ENCODE results near the gene SIK3.

The SIK3 gene

DNA sequence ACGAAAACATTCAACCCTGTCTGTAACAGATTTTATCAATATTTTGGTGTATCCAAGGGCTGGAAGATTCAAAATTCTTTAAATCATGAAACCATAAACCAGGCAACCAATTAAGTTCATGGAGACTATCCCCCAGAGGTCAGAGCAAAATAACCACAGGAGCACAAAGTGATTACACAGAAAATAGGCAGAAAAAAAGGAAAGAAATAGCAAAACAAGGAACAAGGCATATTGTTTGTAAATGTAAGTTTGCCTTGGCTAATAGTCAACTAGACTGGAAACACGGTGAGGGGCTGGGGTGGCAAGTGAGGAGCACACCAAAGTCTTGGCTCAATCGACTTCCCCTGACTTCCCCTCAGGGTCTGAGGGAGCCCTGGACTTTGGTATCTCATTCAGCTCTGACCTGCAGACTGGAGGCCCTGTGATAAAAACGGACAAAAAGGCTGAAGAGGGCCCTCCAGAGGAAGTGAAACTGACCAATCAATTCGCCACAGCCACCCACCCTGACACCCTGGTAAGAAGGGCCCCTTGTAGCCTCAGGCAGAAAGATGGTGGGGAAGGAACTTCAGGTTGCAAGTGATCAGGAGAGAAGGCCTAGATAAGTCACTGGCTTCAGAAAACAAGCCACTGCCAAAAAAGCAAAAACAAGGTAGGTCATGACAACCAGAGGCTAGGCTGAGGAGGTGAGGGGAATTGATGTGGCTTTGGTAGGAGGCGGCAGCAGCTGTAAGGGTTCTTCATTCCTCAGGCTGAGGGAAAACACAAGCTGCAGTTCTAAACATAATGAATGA, 1.8 kb downstream of the SIK3 start:
- TF ChIP-seq SIN3A (IDR thresholded peaks at IDR 0.05; ENCODE audit: borderline replicate concordance, insufficient read depth, low read length) (no peak), FOXP2 (optimal IDR thresholded peaks at IDR 0.05; ENCODE audit: borderline replicate concordance, extremely low read depth, extremely low read length, insufficient read depth) (no peak), TAF1 (IDR thresholded peaks at IDR 0.05; ENCODE audit: borderline replicate concordance, insufficient read depth, low read length) (0 out of 2 replicates have a peak, but pooled peaks have one; percentile 14), POLR2AphosphoS5 (IDR thresholded peaks at IDR 0.05; ENCODE audit: low read depth, low read length) (no peak)
- TF ChIP-seq, protein P1, sequence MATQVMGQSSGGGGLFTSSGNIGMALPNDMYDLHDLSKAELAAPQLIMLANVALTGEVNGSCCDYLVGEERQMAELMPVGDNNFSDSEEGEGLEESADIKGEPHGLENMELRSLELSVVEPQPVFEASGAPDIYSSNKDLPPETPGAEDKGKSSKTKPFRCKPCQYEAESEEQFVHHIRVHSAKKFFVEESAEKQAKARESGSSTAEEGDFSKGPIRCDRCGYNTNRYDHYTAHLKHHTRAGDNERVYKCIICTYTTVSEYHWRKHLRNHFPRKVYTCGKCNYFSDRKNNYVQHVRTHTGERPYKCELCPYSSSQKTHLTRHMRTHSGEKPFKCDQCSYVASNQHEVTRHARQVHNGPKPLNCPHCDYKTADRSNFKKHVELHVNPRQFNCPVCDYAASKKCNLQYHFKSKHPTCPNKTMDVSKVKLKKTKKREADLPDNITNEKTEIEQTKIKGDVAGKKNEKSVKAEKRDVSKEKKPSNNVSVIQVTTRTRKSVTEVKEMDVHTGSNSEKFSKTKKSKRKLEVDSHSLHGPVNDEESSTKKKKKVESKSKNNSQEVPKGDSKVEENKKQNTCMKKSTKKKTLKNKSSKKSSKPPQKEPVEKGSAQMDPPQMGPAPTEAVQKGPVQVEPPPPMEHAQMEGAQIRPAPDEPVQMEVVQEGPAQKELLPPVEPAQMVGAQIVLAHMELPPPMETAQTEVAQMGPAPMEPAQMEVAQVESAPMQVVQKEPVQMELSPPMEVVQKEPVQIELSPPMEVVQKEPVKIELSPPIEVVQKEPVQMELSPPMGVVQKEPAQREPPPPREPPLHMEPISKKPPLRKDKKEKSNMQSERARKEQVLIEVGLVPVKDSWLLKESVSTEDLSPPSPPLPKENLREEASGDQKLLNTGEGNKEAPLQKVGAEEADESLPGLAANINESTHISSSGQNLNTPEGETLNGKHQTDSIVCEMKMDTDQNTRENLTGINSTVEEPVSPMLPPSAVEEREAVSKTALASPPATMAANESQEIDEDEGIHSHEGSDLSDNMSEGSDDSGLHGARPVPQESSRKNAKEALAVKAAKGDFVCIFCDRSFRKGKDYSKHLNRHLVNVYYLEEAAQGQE (IDR thresholded peaks at IDR 0.05; ENCODE audit: insufficient read depth in 1 of 2, low read depth in 2 of 2, low read length in 2 of 2) = no peak

DNA sequence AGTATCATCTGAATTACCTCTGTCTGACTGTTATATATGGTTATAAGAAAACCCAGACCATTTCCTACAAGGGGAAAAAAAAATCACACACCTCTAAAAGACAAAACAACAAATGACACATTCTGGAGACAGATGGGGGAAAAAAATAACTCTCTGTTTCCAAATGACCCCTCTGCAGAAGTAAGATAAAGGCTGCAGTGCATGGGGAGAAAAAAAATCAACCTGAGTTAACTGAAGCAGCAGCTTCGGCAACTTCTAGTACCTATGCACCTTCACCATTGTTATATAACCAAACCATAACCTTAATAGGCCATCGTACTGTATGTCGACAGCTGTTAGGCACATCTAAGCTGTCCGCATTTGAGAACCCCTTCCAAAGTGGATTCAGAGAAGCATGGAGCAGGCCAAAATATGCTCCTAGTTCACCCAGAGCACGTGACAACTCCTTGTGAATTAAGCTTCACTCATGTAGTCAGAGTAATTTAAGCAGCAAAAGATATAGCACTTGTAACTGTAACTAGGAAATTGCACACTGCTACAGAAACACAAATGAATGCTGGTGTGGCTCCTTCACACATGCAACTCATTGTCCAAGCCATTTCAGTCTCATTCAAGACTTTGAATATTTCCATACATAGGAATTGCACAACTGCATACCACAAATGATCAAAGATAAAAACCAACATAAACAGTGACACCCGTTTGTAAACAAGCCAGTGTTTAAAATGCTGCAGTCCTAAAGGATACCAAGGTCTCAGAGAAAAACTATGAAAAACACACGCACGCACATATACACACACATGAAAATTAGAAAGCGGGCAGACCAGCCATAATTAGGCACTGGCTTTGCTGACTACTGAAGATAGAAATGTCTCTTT, 2.7 kb downstream of the SIK3 start:
- TF ChIP-seq, protein P1 (IDR thresholded peaks at IDR 0.05; ENCODE audit: insufficient read depth in 1 of 2, low read depth in 2 of 2, low read length in 2 of 2) = no peak
- TF ChIP-seq SIN3A (IDR thresholded peaks at IDR 0.05; ENCODE audit: borderline replicate concordance, insufficient read depth, low read length) = 0 out of 2 replicates have a peak, but pooled peaks have one; percentile 21

DNA sequence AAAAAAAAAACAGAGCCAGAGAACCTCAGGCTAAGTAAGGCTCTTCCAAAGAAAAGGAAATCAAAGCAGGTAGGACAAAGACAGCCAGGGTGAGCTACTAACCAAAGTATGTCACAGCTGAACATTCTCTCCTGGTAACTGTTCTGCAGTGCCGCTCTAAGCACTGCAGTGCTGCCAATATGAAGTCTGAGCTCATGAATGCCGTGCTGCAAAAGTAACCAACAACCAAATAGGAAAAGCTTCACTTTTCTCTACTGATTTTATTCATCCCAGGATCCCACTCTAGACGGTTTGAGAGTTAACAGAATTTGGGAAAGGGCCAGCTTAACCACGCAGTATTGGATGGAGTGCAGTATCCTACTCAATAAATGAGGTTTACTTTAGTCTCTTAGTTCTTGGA, 3.5 kb downstream of the SIK3 start:
- TF ChIP-seq TAF1 (IDR thresholded peaks at IDR 0.05; ENCODE audit: borderline replicate concordance, insufficient read depth, low read length) (no peak), SIN3A (IDR thresholded peaks at IDR 0.05; ENCODE audit: borderline replicate concordance, insufficient read depth, low read length) (no peak), POLR2AphosphoS5 (IDR thresholded peaks at IDR 0.05; ENCODE audit: low read depth, low read length) (no peak)

DNA sequence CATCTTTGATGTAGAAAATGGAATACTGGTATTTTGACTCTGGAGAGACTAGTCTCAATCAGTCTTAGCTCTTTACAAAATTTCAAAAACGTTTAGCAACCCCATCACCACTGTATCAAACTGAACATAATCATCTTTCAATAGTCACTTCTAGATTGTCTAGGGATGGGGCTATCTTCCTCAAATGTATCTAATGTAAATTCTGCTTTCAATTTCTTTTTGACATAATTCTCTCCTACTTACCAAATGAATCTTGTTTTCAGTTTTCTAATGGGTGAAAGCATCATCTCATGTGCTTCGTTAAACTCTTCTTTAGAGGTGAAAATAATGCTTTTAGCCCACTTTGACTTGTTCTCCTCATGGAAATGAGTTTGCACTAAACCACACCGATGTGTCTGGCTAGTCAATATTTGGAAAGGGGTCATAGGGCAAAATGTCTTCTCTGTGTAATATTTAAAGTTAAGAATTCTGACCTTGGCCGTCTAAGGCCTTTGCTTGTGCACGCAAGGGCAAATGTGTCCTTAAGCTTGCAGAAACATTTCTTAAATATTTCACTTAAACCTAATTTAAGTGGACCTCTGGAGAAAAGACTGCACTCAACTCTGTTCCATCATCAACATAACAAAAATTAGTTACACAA, 5.2 kb downstream of the SIK3 start:
- TF ChIP-seq SIN3A (IDR thresholded peaks at IDR 0.05; ENCODE audit: borderline replicate concordance, insufficient read depth, low read length) = no peak
- TF ChIP-seq POLR2AphosphoS5 (IDR thresholded peaks at IDR 0.05; ENCODE audit: low read depth, low read length) = no peak
- TF ChIP-seq, protein P1 (IDR thresholded peaks at IDR 0.05; ENCODE audit: insufficient read depth in 1 of 2, low read depth in 2 of 2, low read length in 2 of 2) = no peak
- no peak for TF ChIP-seq FOXP2 (optimal IDR thresholded peaks at IDR 0.05; ENCODE audit: borderline replicate concordance, extremely low read depth, extremely low read length, insufficient read depth)
- no peak for TF ChIP-seq TAF1 (IDR thresholded peaks at IDR 0.05; ENCODE audit: borderline replicate concordance, insufficient read depth, low read length)

DNA sequence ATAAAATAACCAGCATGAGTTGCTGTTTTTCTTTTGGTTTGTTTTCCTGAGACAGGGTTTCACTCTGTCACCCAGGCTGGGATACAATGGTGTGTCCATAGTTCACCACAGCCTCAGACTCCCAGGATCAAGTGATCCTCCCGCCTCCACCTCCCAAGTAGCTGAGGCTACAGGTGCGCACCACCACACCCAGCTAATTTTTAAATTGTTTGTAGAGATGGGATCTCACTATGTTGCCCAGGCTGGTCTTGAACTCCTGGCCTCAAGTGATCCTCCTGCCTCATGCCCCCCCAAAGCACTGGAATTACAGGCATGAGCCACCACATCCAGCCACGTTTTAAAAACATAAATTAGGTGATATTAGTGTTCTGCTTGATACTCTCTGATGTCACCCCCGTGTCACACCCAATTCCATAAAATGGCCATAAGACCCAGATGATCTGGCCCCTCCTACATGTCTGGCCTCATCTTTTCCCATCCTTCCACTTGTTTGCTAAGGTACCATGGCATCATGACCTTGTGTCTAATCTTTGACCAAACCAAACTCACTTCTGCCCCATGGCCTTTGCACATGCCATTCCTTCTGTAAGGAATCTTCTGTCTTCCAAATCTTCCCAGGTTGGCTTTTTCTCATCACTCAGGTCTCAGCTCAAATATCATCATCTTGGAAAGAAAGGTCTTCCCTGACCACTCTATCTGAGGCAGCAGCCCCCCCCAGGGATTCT, 6.3 kb downstream of the SIK3 start:
- no peak for TF ChIP-seq SIN3A (IDR thresholded peaks at IDR 0.05; ENCODE audit: borderline replicate concordance, insufficient read depth, low read length)
- no peak for TF ChIP-seq FOXP2 (optimal IDR thresholded peaks at IDR 0.05; ENCODE audit: borderline replicate concordance, extremely low read depth, extremely low read length, insufficient read depth)
- TF ChIP-seq, protein P1 (IDR thresholded peaks at IDR 0.05; ENCODE audit: insufficient read depth in 1 of 2, low read depth in 2 of 2, low read length in 2 of 2) = no peak
- no peak for TF ChIP-seq TAF1 (IDR thresholded peaks at IDR 0.05; ENCODE audit: borderline replicate concordance, insufficient read depth, low read length)
- no peak for TF ChIP-seq POLR2AphosphoS5 (IDR thresholded peaks at IDR 0.05; ENCODE audit: low read depth, low read length)
